ENCODE data around the gene GSTCD. TPM values are rescaled to one million over a fixed set of nuclear protein-coding genes. Genes with fewer than 3 reads are reported as not detected.

Gene GSTCD
- total and polyA plus RNA-seq, 2 experiments from 2014 or later: 11.3 to 39.1 TPM

DNA sequence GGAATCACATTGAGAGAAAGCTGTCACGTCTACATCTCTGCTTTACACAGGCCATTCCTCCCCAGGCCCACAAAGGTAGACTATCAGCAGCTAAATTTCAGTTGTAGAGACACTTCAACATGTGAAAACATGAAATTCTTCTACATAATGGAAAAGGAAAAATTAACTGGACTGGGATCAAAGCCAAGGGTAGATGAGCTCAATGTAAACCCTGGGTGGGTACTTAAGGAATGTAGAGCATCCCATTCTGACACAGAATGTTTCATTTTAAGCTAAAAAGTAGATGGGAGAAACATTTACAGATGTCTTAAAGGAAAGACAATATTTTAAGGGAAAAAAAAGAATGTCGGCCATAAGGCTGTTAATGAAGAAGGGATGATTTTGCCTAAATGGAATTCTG lies 135.4 kb downstream of the GSTCD start:
- no peaks in the 10 kb centered on the region for H3K27me3 ChIP-seq (ENCODE audit: insufficient read depth)
- H3K79me2 ChIP-seq (replicated peaks; ENCODE audit: insufficient read depth): no peaks in the 10 kb centered on the region
- H4K20me1 ChIP-seq (replicated peaks; ENCODE audit: insufficient read depth): no peaks in the 10 kb centered on the region
- H3K4me3 ChIP-seq: no peak overlapping the region
- DNase-seq (ENCODE audit: low spot score) (no peak), ATAC-seq (no peak)
- no peaks in the 10 kb centered on the region for H3K9me2 ChIP-seq (ENCODE audit: insufficient read depth)
- no peak overlapping the region for H3K27ac ChIP-seq (ENCODE audit: low read depth)
- no peak overlapping the region for H2AFZ ChIP-seq
- Mint-ChIP-seq H3K4me3 (no peak overlapping the region), H3K36me3 (ENCODE audit: low read depth) (peaks cover 6% of the 10 kb centered on the region; the same call in 1 of the 3 replicates), H3K27ac (no peak overlapping the region), H3K27me3 (ENCODE audit: insufficient read depth, low read depth, poor library complexity) (no peaks in the 10 kb centered on the region), H3K9me3 (no peaks in the 10 kb centered on the region), H3K4me1 (peaks cover 13% of the 10 kb centered on the region; the same call in 2 of the 3 replicates)
- no peak overlapping the region for H3K4me2 ChIP-seq
- H3F3A ChIP-seq (replicated peaks; ENCODE audit: low read depth): no peaks in the 10 kb centered on the region
- TF ChIP-seq, protein P1, sequence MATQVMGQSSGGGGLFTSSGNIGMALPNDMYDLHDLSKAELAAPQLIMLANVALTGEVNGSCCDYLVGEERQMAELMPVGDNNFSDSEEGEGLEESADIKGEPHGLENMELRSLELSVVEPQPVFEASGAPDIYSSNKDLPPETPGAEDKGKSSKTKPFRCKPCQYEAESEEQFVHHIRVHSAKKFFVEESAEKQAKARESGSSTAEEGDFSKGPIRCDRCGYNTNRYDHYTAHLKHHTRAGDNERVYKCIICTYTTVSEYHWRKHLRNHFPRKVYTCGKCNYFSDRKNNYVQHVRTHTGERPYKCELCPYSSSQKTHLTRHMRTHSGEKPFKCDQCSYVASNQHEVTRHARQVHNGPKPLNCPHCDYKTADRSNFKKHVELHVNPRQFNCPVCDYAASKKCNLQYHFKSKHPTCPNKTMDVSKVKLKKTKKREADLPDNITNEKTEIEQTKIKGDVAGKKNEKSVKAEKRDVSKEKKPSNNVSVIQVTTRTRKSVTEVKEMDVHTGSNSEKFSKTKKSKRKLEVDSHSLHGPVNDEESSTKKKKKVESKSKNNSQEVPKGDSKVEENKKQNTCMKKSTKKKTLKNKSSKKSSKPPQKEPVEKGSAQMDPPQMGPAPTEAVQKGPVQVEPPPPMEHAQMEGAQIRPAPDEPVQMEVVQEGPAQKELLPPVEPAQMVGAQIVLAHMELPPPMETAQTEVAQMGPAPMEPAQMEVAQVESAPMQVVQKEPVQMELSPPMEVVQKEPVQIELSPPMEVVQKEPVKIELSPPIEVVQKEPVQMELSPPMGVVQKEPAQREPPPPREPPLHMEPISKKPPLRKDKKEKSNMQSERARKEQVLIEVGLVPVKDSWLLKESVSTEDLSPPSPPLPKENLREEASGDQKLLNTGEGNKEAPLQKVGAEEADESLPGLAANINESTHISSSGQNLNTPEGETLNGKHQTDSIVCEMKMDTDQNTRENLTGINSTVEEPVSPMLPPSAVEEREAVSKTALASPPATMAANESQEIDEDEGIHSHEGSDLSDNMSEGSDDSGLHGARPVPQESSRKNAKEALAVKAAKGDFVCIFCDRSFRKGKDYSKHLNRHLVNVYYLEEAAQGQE (IDR thresholded peaks at IDR 0.05; ENCODE audit: unreplicated experiment): no peak
- TF ChIP-seq, protein P2, sequence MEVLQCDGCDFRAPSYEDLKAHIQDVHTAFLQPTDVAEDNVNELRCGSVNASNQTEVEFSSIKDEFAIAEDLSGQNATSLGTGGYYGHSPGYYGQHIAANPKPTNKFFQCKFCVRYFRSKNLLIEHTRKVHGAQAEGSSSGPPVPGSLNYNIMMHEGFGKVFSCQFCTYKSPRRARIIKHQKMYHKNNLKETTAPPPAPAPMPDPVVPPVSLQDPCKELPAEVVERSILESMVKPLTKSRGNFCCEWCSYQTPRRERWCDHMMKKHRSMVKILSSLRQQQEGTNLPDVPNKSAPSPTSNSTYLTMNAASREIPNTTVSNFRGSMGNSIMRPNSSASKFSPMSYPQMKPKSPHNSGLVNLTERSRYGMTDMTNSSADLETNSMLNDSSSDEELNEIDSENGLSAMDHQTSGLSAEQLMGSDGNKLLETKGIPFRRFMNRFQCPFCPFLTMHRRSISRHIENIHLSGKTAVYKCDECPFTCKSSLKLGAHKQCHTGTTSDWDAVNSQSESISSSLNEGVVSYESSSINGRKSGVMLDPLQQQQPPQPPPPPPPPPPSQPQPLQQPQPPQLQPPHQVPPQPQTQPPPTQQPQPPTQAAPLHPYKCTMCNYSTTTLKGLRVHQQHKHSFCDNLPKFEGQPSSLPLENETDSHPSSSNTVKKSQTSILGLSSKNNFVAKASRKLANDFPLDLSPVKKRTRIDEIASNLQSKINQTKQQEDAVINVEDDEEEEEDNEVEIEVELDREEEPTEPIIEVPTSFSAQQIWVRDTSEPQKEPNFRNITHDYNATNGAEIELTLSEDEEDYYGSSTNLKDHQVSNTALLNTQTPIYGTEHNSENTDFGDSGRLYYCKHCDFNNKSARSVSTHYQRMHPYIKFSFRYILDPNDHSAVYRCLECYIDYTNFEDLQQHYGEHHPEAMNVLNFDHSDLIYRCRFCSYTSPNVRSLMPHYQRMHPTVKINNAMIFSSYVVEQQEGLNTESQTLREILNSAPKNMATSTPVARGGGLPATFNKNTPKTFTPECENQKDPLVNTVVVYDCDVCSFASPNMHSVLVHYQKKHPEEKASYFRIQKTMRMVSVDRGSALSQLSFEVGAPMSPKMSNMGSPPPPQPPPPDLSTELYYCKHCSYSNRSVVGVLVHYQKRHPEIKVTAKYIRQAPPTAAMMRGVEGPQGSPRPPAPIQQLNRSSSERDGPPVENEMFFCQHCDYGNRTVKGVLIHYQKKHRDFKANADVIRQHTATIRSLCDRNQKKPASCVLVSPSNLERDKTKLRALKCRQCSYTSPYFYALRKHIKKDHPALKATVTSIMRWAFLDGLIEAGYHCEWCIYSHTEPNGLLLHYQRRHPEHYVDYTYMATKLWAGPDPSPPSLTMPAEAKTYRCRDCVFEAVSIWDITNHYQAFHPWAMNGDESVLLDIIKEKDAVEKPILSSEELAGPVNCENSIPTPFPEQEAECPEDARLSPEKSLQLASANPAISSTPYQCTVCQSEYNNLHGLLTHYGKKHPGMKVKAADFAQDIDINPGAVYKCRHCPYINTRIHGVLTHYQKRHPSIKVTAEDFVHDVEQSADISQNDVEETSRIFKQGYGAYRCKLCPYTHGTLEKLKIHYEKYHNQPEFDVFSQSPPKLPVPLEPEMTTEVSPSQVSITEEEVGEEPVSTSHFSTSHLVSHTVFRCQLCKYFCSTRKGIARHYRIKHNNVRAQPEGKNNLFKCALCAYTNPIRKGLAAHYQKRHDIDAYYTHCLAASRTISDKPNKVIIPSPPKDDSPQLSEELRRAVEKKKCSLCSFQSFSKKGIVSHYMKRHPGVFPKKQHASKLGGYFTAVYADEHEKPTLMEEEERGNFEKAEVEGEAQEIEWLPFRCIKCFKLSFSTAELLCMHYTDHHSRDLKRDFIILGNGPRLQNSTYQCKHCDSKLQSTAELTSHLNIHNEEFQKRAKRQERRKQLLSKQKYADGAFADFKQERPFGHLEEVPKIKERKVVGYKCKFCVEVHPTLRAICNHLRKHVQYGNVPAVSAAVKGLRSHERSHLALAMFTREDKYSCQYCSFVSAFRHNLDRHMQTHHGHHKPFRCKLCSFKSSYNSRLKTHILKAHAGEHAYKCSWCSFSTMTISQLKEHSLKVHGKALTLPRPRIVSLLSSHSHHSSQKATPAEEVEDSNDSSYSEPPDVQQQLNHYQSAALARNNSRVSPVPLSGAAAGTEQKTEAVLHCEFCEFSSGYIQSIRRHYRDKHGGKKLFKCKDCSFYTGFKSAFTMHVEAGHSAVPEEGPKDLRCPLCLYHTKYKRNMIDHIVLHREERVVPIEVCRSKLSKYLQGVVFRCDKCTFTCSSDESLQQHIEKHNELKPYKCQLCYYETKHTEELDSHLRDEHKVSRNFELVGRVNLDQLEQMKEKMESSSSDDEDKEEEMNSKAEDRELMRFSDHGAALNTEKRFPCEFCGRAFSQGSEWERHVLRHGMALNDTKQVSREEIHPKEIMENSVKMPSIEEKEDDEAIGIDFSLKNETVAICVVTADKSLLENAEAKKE (CRISPR knock-in tag; IDR thresholded peaks at IDR 0.05): no peak
- TF ChIP-seq ZNF331 (CRISPR knock-in tag; IDR thresholded peaks at IDR 0.05; ENCODE audit: low read depth) (no peak), CREB1 (CRISPR knock-in tag; IDR thresholded peaks at IDR 0.05; ENCODE audit: low read depth) (no peak), STAT1 (IDR thresholded peaks at IDR 0.05; ENCODE audit: unreplicated experiment) (no peak)
- H3K36me3 ChIP-seq (ENCODE audit: insufficient read depth): no peaks in the 10 kb centered on the region
- H3K4me1 ChIP-seq (ENCODE audit: insufficient read depth): no peaks in the 10 kb centered on the region

Measured in GM23338 (cell line).